ENCODE results near the gene KARS1.

KARS1 gene

DNA sequence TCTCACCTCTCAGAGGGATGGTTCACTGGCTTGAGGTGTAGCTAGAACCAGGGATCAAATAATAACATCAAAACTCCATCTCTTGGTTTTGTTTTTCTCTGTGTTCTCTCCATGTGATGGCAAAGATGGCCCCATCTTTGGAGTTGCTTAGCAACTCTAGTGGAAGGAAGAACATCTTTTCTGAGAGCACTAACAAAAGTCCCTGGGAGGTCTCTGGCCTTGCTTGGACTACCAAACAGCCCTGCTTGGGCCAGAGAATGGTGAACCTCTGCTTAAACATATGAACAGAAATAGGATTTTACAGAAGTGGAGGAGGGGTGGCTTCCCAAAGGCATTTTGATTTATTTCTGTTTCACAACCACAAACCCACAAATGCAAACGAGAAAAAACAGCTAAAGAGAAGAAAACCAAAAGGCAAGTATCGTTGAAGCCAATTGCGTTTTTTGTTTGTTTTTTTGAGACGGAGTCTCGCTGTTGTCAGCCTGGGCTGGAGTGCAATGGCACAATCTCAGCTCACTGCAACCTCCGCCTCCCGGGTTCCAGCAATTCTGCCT, 68.1 kb downstream of the KARS1 start:
- DNase-seq (ENCODE audit: low read depth): no peak

GRCh38 chr16:75578725-75579124, 68.7 kb downstream of the KARS1 start:
- no peak for DNase-seq (ENCODE audit: low read depth)

GRCh38 chr16:75578212-75578611, 69.3 kb downstream of the KARS1 start:
- no peak for DNase-seq (ENCODE audit: low read depth)

Measured in activated T-helper 1 cell treated with Interleukin-2 at 50 U/mL for 16 hours (primary cell).